GM19397 (cell line): ENCODE results near the gene RHOC.
"Not testable (repeated sequence)": the region's sequence is repeated elsewhere in the genome, so short reads cannot be mapped to it uniquely, and the experiment has no call there.

Source experiments
- ATAC-seq: cut with Tn5 transposase; IDR thresholded peaks from one replicate; pipeline ENCODE4 v1.9.1; 2021; ENCODE audit warnings: mild to moderate bottlenecking, moderate library complexity; ENCODE audit not compliant: unreplicated experiment

RHOC gene

GRCh38 chr1:112706505-112707220 lies at the start of gene RHOC:
RHOC (minus strand) TSS chr1:112707127; CDS start chr1:112703799, 3,328 bp downstream.
- ATAC-seq, result peak; percentile 81

GRCh38 chr1:112754116-112754628 lies 47.2 kb upstream of the RHOC start:
- no peak for ATAC-seq

- ATAC-seq, result no peak
These were observed 41.5 kb upstream of the RHOC start for GRCh38 chr1:112748396-112748795.

DNA sequence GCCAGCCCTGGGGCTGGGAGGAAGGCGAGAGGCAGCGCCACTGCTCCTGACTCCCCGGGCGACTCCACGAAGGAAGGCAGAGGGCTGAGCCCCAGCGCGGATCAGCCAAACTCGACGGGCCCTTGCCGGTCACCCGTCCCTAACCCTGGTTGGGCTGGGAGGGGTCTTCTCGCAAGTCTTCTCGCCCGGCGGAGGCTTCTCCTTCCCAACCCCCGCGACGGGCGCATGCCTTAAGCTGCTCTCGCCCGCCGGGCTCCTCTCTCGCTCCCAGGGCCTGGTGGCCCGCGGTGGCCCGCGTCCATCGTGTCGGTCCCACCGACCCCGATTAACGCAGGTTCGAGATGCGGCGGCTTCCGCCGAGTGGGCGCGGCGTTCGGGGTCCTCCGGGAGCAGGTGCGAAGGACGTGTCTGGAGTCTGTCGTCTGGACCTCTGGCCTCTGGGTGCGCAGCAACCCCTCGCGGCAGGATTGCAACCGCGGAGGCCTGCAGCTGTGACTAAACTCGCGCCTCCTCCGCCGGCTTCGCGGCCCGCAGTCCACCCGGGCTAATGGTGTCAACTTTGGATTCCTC lies 37.2 kb upstream of the RHOC start:
- ATAC-seq, result no peak

GRCh38 chr1:112743174-112744008 lies 36.5 kb upstream of the RHOC start:
- no peak for ATAC-seq

DNA sequence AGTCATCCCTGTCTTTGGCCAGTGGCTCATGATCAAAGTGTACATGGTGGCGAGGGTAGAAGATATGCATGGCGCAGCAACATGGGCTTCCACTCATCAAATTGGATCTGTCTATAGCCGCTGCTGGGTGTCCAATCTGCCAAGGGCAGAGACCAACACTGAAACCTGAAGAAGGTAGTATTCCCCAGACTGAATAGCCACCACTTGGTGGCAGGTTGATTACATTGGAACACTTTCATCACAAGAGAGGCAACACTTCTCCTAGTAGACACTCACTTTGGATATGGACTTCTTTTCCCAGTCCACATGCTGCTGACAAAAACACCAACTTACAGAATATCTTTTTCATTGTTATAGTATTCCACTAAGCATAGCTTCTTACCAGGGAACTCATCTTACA lies 30.6 kb upstream of the RHOC start:
- ATAC-seq, result no peak

GRCh38 chr1:112735752-112736151 lies 28.8 kb upstream of the RHOC start:
- no peak for ATAC-seq

DNA sequence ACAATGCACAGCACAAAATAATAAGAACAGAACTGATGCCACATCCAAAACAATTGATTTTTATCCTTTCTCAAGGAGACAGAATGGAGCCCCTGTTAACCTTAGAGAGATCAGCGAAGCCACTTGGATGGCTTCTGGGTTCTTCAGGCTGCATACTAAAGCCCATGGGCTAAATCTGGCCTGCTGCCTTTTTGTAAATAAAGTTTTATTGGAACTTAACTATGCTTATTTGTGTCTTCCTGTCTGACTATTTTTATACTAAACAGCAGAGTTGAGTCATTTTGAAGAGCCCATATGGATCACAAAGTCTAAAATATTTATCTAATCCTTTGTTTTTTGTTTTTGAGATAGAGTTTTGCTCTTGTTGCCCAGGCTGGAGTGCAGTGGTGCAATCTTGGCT lies 24.5 kb upstream of the RHOC start:
- ATAC-seq, result no peak

DNA sequence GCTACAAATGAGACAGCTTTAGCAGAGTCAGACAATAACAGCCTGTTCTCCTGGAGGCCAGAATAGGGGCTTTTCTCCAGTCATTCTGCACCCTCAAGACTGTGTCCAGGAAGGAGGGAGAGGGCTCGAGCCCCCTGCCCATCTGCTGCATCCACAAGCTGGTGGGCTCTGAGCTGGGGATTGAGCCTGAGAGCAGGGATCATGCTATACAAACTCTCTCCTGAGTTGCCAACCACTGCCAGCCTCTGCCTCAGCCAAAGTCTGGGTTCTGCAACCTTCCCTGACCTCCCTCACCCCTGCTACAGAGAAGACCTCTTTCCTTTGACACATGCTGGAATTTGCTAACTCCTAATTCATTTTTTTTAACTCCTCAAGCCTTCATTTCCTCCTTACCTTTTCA lies 23.0 kb upstream of the RHOC start:
- ATAC-seq, result no peak

- ATAC-seq, result not testable (repeated sequence)
These were observed 22.1 kb upstream of the RHOC start for GRCh38 chr1:112729011-112729410.

- ATAC-seq, result not testable (repeated sequence)
These were observed 21.5 kb upstream of the RHOC start for GRCh38 chr1:112728306-112728971.

DNA sequence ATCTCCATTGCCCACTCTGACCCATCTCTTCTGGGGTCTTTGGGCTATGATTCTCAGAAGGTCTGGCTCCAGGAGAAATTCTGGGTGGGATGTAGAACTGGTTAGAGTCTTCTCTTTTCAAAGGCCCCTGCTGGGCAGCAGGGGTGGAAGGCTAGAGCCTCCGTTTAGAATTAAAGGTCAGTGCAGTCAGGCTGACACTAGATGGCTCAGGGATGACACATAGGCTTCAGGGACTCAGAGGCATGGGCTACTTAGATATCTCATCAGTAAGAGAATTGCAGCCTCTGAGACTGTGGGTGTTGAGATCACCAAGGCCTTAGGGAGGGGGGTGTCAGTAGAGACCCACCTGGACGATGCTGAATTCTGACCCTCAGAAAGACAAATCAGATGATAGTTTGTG lies 20.8 kb upstream of the RHOC start:
- ATAC-seq, result no peak

DNA sequence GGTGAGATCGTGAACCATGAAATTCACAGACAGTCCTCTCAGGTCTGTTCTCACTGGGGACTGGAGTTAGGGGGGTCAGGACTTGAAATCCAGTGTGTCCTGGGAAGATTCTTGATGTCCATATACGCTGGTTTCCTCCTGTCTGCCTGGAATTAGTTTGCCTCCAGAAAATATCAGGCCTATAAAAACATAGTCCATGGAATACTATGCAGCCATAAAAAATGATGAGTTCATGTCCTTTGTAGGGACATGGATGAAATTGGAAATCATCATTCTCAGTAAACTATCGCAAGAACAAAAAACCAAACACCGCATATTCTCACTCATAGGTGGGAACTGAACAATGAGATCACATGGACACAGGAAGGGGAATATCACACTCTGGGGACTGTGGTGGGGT lies 17.3 kb upstream of the RHOC start:
- not testable (repeated sequence) for ATAC-seq

- no peak for ATAC-seq
These were observed 16.5 kb upstream of the RHOC start for GRCh38 chr1:112723511-112723839.

DNA sequence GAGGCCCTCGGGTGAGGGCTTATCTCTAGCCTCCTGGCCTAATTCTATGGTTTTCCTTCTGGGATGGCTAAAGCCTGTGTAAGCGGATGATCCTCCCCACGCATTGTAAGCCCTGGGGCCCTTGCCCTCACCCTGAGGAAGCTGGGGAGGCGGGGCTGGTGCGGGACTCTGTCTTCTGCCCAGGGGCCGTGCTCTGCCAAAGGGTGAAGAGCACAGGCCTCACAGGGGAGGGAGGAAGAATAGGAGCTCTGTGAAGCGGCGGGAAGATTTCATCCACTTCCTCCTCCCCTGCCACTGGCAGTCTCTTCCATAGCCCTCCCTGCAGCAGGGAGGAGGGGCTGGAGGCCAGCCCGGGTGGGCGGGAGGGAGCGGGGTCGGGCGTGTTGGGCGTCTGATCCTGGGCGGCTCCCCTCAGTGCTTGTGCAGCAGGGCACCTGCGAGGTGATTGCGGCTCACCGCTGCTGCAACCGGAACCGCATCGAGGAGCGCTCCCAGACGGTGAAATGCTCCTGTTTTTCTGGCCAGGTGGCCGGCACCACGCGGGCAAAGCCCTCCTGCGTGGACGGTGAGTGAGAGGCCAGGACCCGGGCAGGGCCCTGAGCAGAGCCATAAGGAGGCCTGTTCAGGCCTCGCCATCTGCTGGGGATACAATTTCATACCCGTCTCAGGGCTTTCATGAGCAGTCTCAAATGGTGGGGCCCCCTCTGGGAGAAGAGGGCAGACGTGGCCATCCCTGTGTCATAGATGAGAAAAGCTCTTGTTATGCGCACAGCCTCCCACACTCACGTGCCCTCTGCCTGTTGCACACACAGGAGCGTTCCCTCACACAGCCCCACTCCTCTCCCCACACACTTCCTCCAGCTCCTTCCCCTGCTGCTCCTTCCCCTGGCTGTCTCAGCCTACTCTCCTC lies 15.9 kb upstream of the RHOC start:
- ATAC-seq, result no peak

DNA sequence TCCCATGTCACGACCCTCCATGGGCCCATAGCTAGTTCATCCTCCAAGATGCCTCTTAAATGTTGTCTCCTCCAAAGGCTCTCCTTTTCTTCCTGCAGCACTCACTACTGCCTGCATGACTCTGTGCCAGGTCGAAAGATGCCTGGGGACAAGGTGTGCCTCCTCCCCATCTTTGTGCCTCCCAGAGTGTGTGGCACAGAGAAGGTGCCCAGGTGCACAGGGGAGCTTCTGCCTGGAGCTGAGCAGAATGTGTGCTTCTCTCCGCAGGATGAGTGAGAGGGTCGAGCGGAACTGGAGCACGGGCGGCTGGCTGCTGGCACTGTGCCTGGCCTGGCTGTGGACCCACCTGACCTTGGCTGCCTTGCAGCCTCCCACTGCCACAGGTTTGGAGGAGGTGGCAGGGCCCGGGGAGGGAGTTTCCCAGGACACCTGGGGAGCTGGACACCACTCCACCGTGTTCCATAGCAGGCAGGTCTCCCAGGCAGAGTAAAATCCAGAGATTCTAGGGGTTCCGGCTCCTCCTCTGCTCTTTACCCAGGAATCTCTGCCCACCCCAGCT lies 15.1 kb upstream of the RHOC start:
- no peak for ATAC-seq

GRCh38 chr1:112721294-112721693 lies 14.4 kb upstream of the RHOC start:
- not testable (repeated sequence) for ATAC-seq

- ATAC-seq, result no peak
These were observed 13.9 kb upstream of the RHOC start for GRCh38 chr1:112720800-112721199.

DNA sequence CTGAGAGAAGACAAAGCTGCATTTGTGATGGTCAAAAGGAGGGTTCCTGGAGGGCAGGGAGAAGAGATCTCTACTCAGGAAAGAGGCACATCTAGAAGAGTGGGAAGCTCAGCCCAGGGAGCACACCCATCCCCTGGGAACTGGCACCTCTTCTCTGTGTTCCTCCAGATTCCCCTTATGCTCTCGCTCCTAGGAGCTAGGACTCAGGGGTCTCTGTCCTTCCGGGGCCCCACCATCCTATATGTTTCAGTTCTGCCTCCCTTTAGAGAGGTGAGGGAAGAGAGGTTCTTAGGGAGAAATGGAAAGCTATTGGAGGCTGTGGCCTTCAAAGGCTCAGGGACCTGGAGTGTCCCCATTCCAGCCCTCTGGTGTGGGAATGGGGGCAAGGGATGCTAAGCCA lies 12.8 kb upstream of the RHOC start:
- ATAC-seq, result no peak
